NCI-H1436 (cell line): ENCODE data around the gene MACF1.
"Not testable (repeated sequence)": the region's sequence is repeated elsewhere in the genome, so short reads cannot be mapped to it uniquely, and the experiment has no call there.

Experiments used
- DNase-seq: peaks from one replicate; lab custom pipeline; 2025; lab: John Stamatoyannopoulos, UW

MACF1 gene

GRCh38 chr1:39467108-39467720 is 262.7 kb downstream of the MACF1 start:
- DNase-seq, result not testable (repeated sequence)

GRCh38 chr1:39469150-39469549 is 264.7 kb downstream of the MACF1 start:
- DNase-seq, result no peak

GRCh38 chr1:39470040-39470439 is 265.5 kb downstream of the MACF1 start:
- DNase-seq, result no peak

GRCh38 chr1:39472826-39473225 is 268.3 kb downstream of the MACF1 start:
- DNase-seq, result no peak

- no peak for DNase-seq
Measured at GRCh38 chr1:39473324-39473723, 268.8 kb downstream of the MACF1 start.

- no peak for DNase-seq
Measured at GRCh38 chr1:39474810-39475209, 270.3 kb downstream of the MACF1 start.

- DNase-seq, result not testable (repeated sequence)
Measured at GRCh38 chr1:39475551-39475950, 271.1 kb downstream of the MACF1 start.

GRCh38 chr1:39478126-39478915 is 273.8 kb downstream of the MACF1 start:
- no peak for DNase-seq

GRCh38 chr1:39481289-39481688 is 276.8 kb downstream of the MACF1 start:
- no peak for DNase-seq

GRCh38 chr1:39483276-39483675 is 278.8 kb downstream of the MACF1 start:
- DNase-seq, result no peak

GRCh38 chr1:39484564-39484963 is 280.1 kb downstream of the MACF1 start:
- DNase-seq, result no peak

GRCh38 chr1:39485046-39485803 is 280.7 kb downstream of the MACF1 start:
- no peak for DNase-seq

GRCh38 chr1:39488012-39488545 is 283.6 kb downstream of the MACF1 start:
- no peak for DNase-seq

- no peak for DNase-seq
Measured at GRCh38 chr1:39488793-39489566, 284.5 kb downstream of the MACF1 start.

- no peak for DNase-seq
Measured at GRCh38 chr1:39489567-39490239, 285.2 kb downstream of the MACF1 start.

GRCh38 chr1:39490596-39491145 is 286.2 kb downstream of the MACF1 start:
- DNase-seq, result peak; percentile 4

- peak; percentile 62 for DNase-seq
Measured at GRCh38 chr1:39491146-39491921, 286.8 kb downstream of the MACF1 start, which contains the start of gene BMP8A. Gene BMP8A (plus strand): TSS chr1:39491636. CDS start chr1:39491992, 356 bp downstream.

- DNase-seq, result not testable (repeated sequence)
Measured at GRCh38 chr1:39492118-39493042, 287.9 kb downstream of the MACF1 start.
